Cardiac muscle cell (in vitro differentiated cells and primary cell): ENCODE measurements around the gene OR52D1. TPM values are rescaled to one million over a fixed set of nuclear protein-coding genes. Genes with fewer than 3 reads are reported as not detected.

Source experiments
- polyA plus RNA-seq: library from polyadenylated mRNA; unstranded; fragments of >200 nt; fragmentation: Nextera tagmentation; extraction: Ambion mirVana; gene quantifications from 2 replicates; pipeline ENCODE4 v1.2.1, GENCODE V29; 2016
- total RNA-seq: library from RNA; depleted of rRNA; stranded (reverse); fragments of >200 nt; gene quantifications from 2 replicates; pipeline ENCODE4 v1.2.3, GENCODE V29; 2016

OR52D1 gene
- total and polyA plus RNA-seq, 2 experiments from 2014 or later = not detected

Other genes starting within 250 kb of the OR52D1 start
- not detected in 2 replicates for gene HBG1, start 238.8 kb upstream of the OR52D1 start, total RNA-seq
- not detected in 2 replicates for gene HBG1, start 238.8 kb upstream of the OR52D1 start, polyA plus RNA-seq
- not detected in 2 replicates for gene HBG2, start 233.9 kb upstream of the OR52D1 start, total RNA-seq
- 0.54 TPM in 1 of 2 replicates, not detected in the other for gene HBG2, start 233.9 kb upstream of the OR52D1 start, polyA plus RNA-seq
- 0.32 and 0.51 TPM in 2 replicates for gene HBE1, start 218.7 kb upstream of the OR52D1 start, total RNA-seq
- gene HBE1, start 218.7 kb upstream of the OR52D1 start, polyA plus RNA-seq = 0.23 TPM in 1 of 2 replicates, not detected in the other
- 0.57 and 0.85 TPM in 2 replicates for gene OR51B4, start 186.7 kb upstream of the OR52D1 start, total RNA-seq
- gene OR51B4, start 186.7 kb upstream of the OR52D1 start, polyA plus RNA-seq = 0.24 TPM in 1 of 2 replicates, not detected in the other
- 1.6 TPM in 1 of 2 replicates, not detected in the other for gene OR51B2, start 164.4 kb upstream of the OR52D1 start, total RNA-seq
- gene OR51B2, start 164.4 kb upstream of the OR52D1 start, polyA plus RNA-seq = not detected in 2 replicates
- 1.4 and 3.6 TPM in 2 replicates for gene OR51B5, start 145.2 kb upstream of the OR52D1 start, total RNA-seq
- 0.25 and 1.1 TPM in 2 replicates for gene OR51B5, start 145.2 kb upstream of the OR52D1 start, polyA plus RNA-seq
- gene OR51B6, start 137.2 kb upstream of the OR52D1 start, total RNA-seq = not detected in 2 replicates
- gene OR51B6, start 137.2 kb upstream of the OR52D1 start, polyA plus RNA-seq = 0.39 TPM in 1 of 2 replicates, not detected in the other
- not detected in 2 replicates for gene OR51M1, start 104.9 kb upstream of the OR52D1 start, total RNA-seq
- gene OR51M1, start 104.9 kb upstream of the OR52D1 start, polyA plus RNA-seq = not detected in 2 replicates
- not detected in 2 replicates for gene OR51Q1, start 66.6 kb upstream of the OR52D1 start, total RNA-seq
- gene OR51Q1, start 66.6 kb upstream of the OR52D1 start, polyA plus RNA-seq = not detected in 2 replicates
- gene OR51I1, start 47.2 kb upstream of the OR52D1 start, total RNA-seq = 0.60 TPM in 1 of 2 replicates, not detected in the other
- gene OR51I1, start 47.2 kb upstream of the OR52D1 start, polyA plus RNA-seq = not detected in 2 replicates
- not detected in 2 replicates for gene OR51I2, start 39.4 kb upstream of the OR52D1 start, total RNA-seq
- 0.19 TPM in 1 of 2 replicates, not detected in the other for gene OR51I2, start 39.4 kb upstream of the OR52D1 start, polyA plus RNA-seq
- gene UBQLN3, start 21.3 kb downstream of the OR52D1 start, total RNA-seq = 0.81 and 1.9 TPM in 2 replicates
- gene UBQLN3, start 21.3 kb downstream of the OR52D1 start, polyA plus RNA-seq = 0.52 TPM in 1 of 2 replicates, not detected in the other
- gene UBQLNL, start 28.0 kb downstream of the OR52D1 start, total RNA-seq = 0.92 and 3.4 TPM in 2 replicates
- 2.1 and 2.4 TPM in 2 replicates for gene UBQLNL, start 28.0 kb downstream of the OR52D1 start, polyA plus RNA-seq
- gene OR52H1, start 59.9 kb downstream of the OR52D1 start, total RNA-seq = 0.46 and 0.83 TPM in 2 replicates
- gene OR52H1, start 59.9 kb downstream of the OR52D1 start, polyA plus RNA-seq = 0.43 TPM in 1 of 2 replicates, not detected in the other
- not detected in 2 replicates for gene OR52B6, start 92.2 kb downstream of the OR52D1 start, total RNA-seq
- 0.52 TPM in 1 of 2 replicates, not detected in the other for gene OR52B6, start 92.2 kb downstream of the OR52D1 start, polyA plus RNA-seq
- gene TRIM6, start 108.0 kb downstream of the OR52D1 start, total RNA-seq = 5.5 and 11.4 TPM in 2 replicates
- 4.3 and 10.8 TPM in 2 replicates for gene TRIM6, start 108.0 kb downstream of the OR52D1 start, polyA plus RNA-seq
- gene TRIM34, start 136.3 kb downstream of the OR52D1 start, total RNA-seq = 0.81 and 2.4 TPM in 2 replicates
- 1.6 and 2.4 TPM in 2 replicates for gene TRIM34, start 136.3 kb downstream of the OR52D1 start, polyA plus RNA-seq
- gene TRIM5, start 196.4 kb downstream of the OR52D1 start, total RNA-seq = 13.4 and 18.0 TPM in 2 replicates
- gene TRIM5, start 196.4 kb downstream of the OR52D1 start, polyA plus RNA-seq = 12.6 and 19.9 TPM in 2 replicates
- 0.07 TPM in 1 of 2 replicates, not detected in the other for gene TRIM22, start 201.1 kb downstream of the OR52D1 start, total RNA-seq
- 0.32 and 1.3 TPM in 2 replicates for gene TRIM22, start 201.1 kb downstream of the OR52D1 start, polyA plus RNA-seq
- gene OR56B1, start 247.8 kb downstream of the OR52D1 start, total RNA-seq = not detected in 2 replicates
- not detected in 2 replicates for gene OR56B1, start 247.8 kb downstream of the OR52D1 start, polyA plus RNA-seq